HG02981 (cell line): ENCODE measurements around the gene TGM1.

Experiments
- ATAC-seq: cut with Tn5 transposase; IDR thresholded peaks from one replicate; pipeline ENCODE4 v1.9.1; 2021; ENCODE audit warnings: mild to moderate bottlenecking, moderate library complexity; ENCODE audit not compliant: unreplicated experiment

The TGM1 gene

GRCh38 chr14:24271134-24271833, 8.3 kb upstream of the TGM1 start, which contains the start of gene RABGGTA:
Gene RABGGTA (minus strand): TSS chr14:24271597. CDS start chr14:24271115, 482 bp downstream.
- peak; percentile 82 for ATAC-seq

DNA sequence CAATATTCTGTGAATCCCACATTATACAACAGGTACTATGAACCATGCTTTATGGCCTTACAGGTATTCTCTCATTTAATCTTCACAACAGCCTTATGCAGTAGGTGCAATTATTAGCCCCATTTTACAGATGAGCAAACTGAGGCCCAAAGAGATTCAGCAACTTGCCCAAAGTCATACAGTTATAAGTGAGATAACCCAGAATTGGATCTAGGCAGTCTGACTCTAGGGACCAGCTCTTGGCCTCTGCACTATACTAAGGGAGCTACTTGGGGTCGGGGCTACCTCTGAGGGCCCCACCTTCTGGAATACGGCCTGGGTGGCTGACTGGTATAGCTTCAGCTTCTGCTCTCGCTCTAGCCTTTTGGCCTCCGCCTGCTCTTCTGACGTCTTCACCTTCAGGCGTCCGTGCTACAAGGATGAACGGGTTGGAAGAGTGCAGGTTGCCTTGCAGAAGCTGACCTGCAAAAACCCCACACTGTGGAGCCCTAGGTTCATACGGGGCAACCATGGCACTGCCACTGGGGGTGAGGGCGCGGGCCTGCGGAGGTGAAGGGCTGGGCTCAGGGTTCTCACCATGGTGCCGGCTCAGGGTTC, 7.7 kb upstream of the TGM1 start:
- peak; percentile 1 for ATAC-seq

DNA sequence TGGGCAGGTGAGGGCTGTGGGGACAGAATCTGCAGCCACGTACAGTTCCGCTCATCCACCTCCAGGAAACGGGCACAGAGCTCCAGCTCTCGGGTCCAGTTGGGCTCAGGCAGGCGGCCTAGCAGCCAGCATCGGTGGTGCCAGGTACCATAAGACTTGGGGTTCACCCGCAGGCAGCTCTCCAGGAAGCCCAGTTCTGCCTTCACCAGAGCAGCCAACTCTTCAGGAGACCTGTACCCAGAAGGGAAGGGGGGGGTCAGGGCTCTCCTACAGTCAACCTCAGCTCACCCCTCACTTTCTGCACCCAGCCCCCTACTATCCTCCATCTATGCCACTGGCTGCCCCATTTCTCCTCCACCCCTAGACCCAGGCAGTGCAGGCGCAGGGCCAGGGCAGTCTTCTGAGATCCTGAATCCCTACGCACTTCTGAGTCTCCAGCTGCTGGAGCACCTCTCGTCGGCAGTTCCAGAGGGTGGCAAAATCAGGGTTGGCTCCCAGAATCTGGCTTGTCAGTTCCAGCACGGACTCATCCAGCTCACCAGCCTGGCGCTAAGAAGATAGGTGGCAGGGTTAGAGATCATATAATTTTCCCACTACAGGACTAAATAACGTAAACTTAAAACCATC, 7.0 kb upstream of the TGM1 start:
- no peak for ATAC-seq

DNA sequence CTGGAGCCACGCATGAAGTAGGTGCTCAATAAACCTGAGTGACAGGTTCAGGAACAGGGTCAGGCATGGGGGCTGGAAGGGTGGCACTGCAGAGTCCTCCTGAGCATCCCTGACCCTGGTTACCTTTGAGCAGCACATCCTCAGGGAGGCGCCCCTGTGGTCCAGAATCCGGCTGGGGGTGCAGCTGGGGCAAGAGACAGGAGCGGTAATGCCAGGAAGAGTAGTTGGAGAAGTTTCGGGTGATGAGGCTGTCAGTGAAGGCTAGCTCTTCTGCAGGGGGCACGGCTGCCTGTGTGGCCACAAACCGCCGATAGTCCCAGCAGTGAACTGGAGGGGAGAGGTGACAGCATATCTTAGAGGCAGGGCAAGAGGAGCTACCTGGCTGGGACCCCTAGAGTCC, 6.4 kb upstream of the TGM1 start:
- no peak for ATAC-seq

DNA sequence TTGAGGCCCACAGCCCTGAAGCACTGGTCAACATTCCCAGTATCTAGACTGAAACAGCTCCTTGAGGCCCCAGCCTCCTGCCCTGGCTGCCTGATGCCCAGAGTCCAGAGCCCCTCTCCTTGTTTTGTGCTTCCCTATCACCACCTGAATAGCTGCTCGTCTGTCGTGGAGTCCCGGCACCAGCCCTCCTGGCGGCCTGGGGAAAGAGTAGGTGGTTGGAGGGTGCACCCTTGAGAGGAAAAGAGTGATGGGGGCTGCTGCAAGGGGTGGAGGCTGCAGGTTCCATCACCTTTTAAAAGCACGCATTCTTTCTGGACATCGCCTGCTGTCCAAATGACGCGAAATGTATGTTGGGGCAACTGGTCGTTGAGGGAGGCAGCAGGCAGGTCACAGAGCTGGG, 5.2 kb upstream of the TGM1 start:
- ATAC-seq = no peak

DNA sequence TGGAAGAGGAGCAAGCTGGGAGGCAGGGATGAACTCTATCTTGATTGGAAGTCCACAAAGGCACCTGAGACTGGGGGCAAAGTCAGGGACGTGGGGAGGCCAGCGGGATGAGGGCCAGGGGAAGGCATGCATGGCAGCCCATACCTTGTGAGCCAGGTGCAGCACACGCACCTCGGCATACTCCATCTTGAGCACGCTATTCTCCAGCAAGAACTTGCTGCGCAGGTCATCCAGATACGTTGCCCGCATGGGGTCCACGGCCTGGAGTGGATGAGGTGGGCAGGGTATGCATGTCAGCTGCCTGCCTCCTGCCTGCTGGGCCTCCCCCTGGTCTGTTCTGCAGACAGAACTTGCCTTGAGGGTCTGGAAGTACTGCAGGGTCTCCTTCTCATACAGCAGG, 4.5 kb upstream of the TGM1 start:
- no peak for ATAC-seq

- no peak for ATAC-seq
Observed at GRCh38 chr14:24266344-24267244, 3.6 kb upstream of the TGM1 start.

DNA sequence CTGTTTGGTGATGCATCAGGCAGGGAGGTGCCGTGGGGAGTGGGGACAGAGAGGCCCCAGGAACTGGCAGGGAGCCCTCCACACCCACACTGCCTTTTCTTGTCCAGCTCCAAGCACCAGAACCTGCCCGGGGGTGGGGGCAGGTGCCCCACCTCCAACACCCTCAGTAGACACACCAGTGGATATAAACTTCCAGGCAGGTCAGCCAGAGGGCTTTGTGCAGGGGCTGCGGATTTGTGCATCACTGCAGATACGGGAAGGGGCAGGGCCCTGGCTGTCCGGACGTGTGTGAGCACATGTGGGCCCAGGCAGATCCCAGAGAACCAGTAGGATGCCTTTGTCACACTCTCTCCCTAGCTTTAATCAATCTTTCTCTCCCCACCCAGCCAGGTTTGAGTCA, 1.3 kb upstream of the TGM1 start:
- ATAC-seq = no peak

- ATAC-seq = no peak
Observed at GRCh38 chr14:24263848-24264247, 871 bp upstream of the TGM1 start.

- ATAC-seq = no peak
Observed at GRCh38 chr14:24261969-24262327, 1.0 kb downstream of the TGM1 start.

- ATAC-seq = no peak
Observed at GRCh38 chr14:24261256-24261968, 1.6 kb downstream of the TGM1 start.

- ATAC-seq = no peak
Observed at GRCh38 chr14:24260780-24261157, 2.2 kb downstream of the TGM1 start.

- ATAC-seq = no peak
Observed at GRCh38 chr14:24260026-24260779, 2.8 kb downstream of the TGM1 start.

DNA sequence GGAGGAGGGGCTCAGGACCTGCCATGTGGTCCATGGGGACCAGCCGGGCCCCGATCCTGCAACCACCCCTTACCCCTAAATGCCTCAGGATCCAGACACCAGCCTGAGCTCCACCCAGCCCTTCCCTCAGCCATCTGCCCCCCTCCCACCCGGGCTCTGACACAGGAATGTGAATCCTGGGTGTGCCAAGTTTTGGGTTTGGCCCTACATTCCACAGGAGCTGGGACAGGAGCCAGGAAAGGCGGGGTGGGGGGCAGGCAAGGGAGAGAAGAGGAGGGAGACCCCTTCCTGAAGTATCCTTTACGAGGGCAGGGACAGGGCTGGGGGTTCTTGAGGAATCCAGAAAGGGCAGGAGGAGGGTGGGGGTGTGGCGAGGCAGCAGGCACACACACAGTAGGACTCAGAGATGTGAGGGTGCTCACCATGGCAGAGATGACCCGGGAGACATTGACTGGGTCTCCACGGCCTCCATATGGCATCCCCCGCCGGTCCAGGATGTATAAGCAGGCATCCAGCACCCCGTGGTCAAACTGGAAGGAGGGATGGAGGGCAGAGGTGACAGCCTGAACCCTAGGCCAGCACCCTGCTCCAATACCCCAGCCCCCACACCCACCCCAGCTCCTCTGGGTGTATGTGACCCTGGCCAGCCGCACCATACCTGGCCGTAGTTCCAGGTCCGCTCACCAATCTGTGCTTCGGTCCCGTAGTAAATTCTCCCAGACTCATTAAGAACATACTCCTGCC, 3.5 kb downstream of the TGM1 start:
- no peak for ATAC-seq

DNA sequence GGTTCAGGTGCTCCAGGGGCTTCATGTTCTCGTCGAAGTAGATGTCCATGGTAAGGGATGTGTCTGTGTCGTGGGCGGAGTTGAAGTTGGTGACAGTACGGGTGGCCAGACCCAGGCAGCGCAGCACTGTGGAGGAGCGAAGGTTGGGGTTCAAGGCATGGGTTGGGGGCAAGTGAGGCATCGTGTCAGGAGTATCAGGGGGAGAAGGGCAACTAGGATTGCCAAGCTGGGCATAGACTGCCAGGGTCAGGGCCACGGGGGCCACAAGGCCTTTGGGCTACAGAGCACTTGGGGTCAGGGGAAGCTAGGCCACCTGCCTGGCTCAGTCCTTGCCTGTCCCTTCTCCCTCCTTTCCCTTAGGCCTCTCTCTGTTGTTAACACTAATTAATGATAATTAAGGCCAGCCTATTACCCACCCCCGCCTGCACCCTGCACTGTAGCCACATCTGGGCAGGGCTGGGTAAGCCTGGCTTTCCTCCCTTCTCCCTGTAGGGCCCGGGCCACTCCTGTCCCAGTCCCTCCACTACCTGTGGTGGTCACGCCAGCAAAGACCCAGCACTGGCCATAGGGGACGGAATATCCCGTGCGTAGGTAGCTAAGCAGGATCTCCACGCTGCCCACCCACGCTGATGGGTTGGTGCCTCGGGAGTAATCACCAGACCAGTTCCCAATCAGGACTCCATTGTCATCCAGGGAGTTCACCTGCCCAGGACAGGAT, 4.3 kb downstream of the TGM1 start:
- no peak for ATAC-seq

DNA sequence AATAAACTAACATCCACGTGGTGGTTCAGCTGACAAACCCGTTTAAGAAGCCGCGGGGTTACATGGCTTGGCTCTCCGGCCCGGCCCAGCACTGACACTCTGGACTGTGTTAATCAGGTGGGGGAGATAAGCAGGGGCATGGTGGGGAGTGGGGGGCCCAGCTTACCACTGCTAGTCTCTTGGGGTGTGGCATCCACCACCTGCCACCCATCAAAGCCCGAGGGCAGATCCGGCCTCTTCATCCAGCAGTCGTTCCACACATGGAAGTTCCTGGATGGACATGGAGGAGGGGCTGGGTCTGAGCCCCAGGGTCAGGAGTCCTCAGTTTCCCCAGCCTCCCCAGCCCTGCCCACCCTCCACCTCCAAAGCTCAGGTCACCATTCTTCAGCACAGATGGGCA, 4.9 kb downstream of the TGM1 start:
- no peak for ATAC-seq

GRCh38 chr14:24256960-24257359, 6.0 kb downstream of the TGM1 start:
- ATAC-seq = no peak

DNA sequence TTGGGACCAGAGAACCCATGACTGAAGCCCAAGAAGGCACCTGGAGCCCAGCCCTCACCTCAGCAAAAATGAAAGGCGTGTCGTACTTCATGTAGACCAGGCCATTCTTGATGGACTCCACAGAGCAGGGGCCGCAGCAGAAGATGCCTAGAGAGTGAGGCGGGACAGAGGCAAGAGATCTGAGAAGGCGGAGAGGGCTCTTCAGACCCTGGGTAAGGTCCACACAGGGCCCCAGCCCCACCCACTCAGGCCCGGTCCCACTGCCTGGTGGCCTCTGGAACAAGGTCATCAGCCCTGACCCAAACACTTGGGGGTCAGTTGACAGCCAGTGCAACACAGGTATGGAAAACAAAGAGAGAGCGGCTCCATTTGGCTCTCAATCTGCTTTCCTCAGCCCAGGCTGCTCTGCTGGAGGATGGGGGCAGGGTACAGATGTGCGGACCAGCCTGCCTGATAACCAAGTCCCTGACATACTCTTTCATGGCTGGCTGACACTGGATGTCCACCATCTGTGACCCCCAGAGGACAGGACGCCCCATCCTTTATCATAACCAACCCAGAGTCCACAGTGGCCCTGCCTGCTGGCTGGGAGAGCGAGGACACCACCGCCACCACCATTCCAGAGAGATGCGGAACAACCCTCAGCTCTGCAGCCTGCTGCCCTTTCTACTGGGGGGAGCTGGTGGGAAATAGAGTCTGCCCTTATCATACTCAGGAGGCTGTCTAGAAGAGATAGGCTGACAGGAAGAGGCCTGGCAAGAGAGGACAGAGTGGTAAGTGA, 6.9 kb downstream of the TGM1 start:
- no peak for ATAC-seq
